GM12878 (cell line): ENCODE measurements around the gene SAXO1. TPM values are rescaled to one million over a fixed set of nuclear protein-coding genes. Genes with fewer than 3 reads are reported as not detected.

Experiments
- BACH1 ChIP-seq: fragments of 450-650 bp; IDR thresholded peaks from 2 replicates; pipeline ENCODE4 v1.6.1; 2017; ENCODE audit warnings: mild to moderate bottlenecking, borderline replicate concordance
- BHLHE40 ChIP-seq, 2 experiments: fragments of 450-650 bp in 1 of 2; IDR thresholded peaks; 2 replicates each; pipeline ENCODE4 v1.6.1; 2011 to 2017; ENCODE audit warnings: low read depth in 2 of 2, borderline replicate concordance in 1 of 2, improper control_type of control experiment in 1 of 2, low read length in 1 of 2, mild to moderate bottlenecking in 1 of 2
- CREB1 ChIP-seq: IDR thresholded peaks from 2 replicates; pipeline ENCODE4 v1.6.1; 2012; ENCODE audit warnings: low read depth, mild to moderate bottlenecking, inconsistent platforms
- HCFC1 ChIP-seq: fragments of 150-350 bp; IDR thresholded peaks from 2 replicates; pipeline ENCODE4 v1.6.1; 2014; ENCODE audit warnings: low read length
- IKZF2 ChIP-seq, 2 experiments: fragments of 450-650 bp; IDR thresholded peaks; 2 replicates each; pipeline ENCODE4 v1.6.1; 2017; ENCODE audit warnings: mild to moderate bottlenecking in 2 of 2, moderate library complexity in 2 of 2
- IRF3 ChIP-seq: fragments of 450-650 bp; IDR thresholded peaks from 2 replicates; pipeline ENCODE4 v1.6.1; 2014; ENCODE audit warnings: mild to moderate bottlenecking
- IRF5 ChIP-seq: fragments of 450-650 bp; IDR thresholded peaks from 2 replicates; pipeline ENCODE4 v1.6.1; 2017; ENCODE audit warnings: borderline replicate concordance
- MYC ChIP-seq: IDR thresholded peaks from 2 replicates; pipeline ENCODE4 v1.6.1; 2011; ENCODE audit warnings: mild to moderate bottlenecking, low read length, moderate library complexity, inconsistent platforms; ENCODE audit not compliant: insufficient read depth, insufficient replicate concordance, insufficient read length, severe bottlenecking
- NFIC ChIP-seq: IDR thresholded peaks from 2 replicates; pipeline ENCODE4 v1.6.1; 2012; ENCODE audit warnings: low read depth, mild to moderate bottlenecking, inconsistent platforms, low read length, moderate library complexity
- PAX5 ChIP-seq: IDR thresholded peaks from 2 replicates; pipeline ENCODE4 v1.6.1; 2011; ENCODE audit warnings: low read depth, low read length, borderline replicate concordance
- PML ChIP-seq: IDR thresholded peaks from 2 replicates; pipeline ENCODE4 v1.6.1; 2012; ENCODE audit warnings: low read length, inconsistent platforms
- POLR2AphosphoS2 ChIP-seq: IDR thresholded peaks from 2 replicates; pipeline ENCODE4 v1.6.1; 2011; ENCODE audit warnings: low read depth, mild to moderate bottlenecking, low read length, improper control_type of control experiment, moderate library complexity
- RELA ChIP-seq: fragments of 450-650 bp; IDR thresholded peaks from 2 replicates; pipeline ENCODE4 v1.8.0; 2014; ENCODE audit warnings: borderline replicate concordance; ENCODE audit not compliant: partially characterized antibody
- USF1 ChIP-seq: IDR thresholded peaks from 2 replicates; pipeline ENCODE4 v1.6.1; 2011; ENCODE audit warnings: borderline replicate concordance, low read depth, mild to moderate bottlenecking, moderate library complexity, mixed read lengths, low read length; ENCODE audit not compliant: insufficient read depth; ENCODE audit errors: extremely low read length
- YY1 ChIP-seq: IDR thresholded peaks from 2 replicates; pipeline ENCODE4 v1.6.1; 2011; ENCODE audit warnings: low read depth, mild to moderate bottlenecking, low read length
- ZSCAN29 ChIP-seq: fragments of 450-650 bp; IDR thresholded peaks from 2 replicates; pipeline ENCODE4 v1.6.1; 2017; ENCODE audit warnings: mild to moderate bottlenecking, moderate library complexity
- polyA plus RNA-seq, 11 experiments: library from polyadenylated mRNA; depleted of rRNA in 4 of 11; unstranded in 6 of 11; stranded (reverse) in 5 of 11; fragments of >200 nt; fragmentation: Nextera tagmentation in 4 of 11; fragmentation: Illumina TruSeq in 1 of 11; extraction: Ambion mirVana in 4 of 11; extraction: Trizol in 1 of 11; gene quantifications; 1 replicate in 1 of 11; 2 replicates in 10 of 11; pipeline versions ENCODE4 v1.2.1 to v1.2.3, GENCODE V29; 2011 to 2016; ENCODE audit warnings: inconsistent platforms in 2 of 11, missing spikeins in 2 of 11, low read depth in 1 of 11
- total RNA-seq, 4 experiments: library from RNA; depleted of rRNA in 3 of 4; stranded (reverse); fragments of >200 nt in 3 of 4; fragmentation: Illumina TruSeq in 1 of 4; extraction: Trizol in 1 of 4; gene quantifications; 2 replicates each; pipeline versions ENCODE4 v1.2.1 to v1.2.3, GENCODE V29; 2013 to 2021
- TF ChIP-seq, protein P1 (sequence below): fragments of 450-650 bp; IDR thresholded peaks from 2 replicates; pipeline ENCODE4 v1.6.1; 2016; ENCODE audit warnings: mild to moderate bottlenecking, moderate library complexity, borderline replicate concordance

SAXO1 gene
- total and polyA plus RNA-seq, 10 of the 15 experiments (the other 5 are each of a cell fraction or from before 2014, with no cell fraction given) = under 0.01 to 0.01 TPM; not detected in 8

- TF ChIP-seq MYC (no peak), NFIC (no peak), YY1 (peak; percentile 96), POLR2AphosphoS2 (peak; percentile 86), PML (peak; percentile 85), PAX5 (peak; percentile 41; the same call in 1 of the 2 replicates), RELA (peak; percentile 72), IKZF2 (IDR thresholded peaks at IDR 0.05) (peak; percentile 53 to 65), BHLHE40 (IDR thresholded peaks at IDR 0.05; ENCODE audit: borderline replicate concordance in 1 of 2, low read depth in 2 of 2, low read length in 1 of 2) (peak in 1 of 2 experiments; percentile 45; a peak in 2 of 4 replicates), IRF5 (peak; percentile 82), IRF3 (no peak), ZSCAN29 (0 out of 2 replicates have a peak, but pooled peaks have one; percentile 38), USF1 (no peak), BACH1 (peak; percentile 49; the same call in 1 of the 2 replicates), CREB1 (peak; percentile 57; the same call in 1 of the 2 replicates), HCFC1 (peak; percentile 40; the same call in 1 of the 2 replicates)
- TF ChIP-seq, protein P1, sequence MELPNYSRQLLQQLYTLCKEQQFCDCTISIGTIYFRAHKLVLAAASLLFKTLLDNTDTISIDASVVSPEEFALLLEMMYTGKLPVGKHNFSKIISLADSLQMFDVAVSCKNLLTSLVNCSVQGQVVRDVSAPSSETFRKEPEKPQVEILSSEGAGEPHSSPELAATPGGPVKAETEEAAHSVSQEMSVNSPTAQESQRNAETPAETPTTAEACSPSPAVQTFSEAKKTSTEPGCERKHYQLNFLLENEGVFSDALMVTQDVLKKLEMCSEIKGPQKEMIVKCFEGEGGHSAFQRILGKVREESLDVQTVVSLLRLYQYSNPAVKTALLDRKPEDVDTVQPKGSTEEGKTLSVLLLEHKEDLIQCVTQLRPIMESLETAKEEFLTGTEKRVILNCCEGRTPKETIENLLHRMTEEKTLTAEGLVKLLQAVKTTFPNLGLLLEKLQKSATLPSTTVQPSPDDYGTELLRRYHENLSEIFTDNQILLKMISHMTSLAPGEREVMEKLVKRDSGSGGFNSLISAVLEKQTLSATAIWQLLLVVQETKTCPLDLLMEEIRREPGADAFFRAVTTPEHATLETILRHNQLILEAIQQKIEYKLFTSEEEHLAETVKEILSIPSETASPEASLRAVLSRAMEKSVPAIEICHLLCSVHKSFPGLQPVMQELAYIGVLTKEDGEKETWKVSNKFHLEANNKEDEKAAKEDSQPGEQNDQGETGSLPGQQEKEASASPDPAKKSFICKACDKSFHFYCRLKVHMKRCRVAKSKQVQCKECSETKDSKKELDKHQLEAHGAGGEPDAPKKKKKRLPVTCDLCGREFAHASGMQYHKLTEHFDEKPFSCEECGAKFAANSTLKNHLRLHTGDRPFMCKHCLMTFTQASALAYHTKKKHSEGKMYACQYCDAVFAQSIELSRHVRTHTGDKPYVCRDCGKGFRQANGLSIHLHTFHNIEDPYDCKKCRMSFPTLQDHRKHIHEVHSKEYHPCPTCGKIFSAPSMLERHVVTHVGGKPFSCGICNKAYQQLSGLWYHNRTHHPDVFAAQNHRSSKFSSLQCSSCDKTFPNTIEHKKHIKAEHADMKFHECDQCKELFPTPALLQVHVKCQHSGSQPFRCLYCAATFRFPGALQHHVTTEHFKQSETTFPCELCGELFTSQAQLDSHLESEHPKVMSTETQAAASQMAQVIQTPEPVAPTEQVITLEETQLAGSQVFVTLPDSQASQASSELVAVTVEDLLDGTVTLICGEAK = peak; percentile 75; the same call in 1 of the 2 replicates
Observed at GRCh38 chr9:19048966-19049916, 16.2 kb upstream of the SAXO1 start, which contains the start of gene RRAGA (continued).
